ENCODE measurements around the gene TMEM119.

DNA sequence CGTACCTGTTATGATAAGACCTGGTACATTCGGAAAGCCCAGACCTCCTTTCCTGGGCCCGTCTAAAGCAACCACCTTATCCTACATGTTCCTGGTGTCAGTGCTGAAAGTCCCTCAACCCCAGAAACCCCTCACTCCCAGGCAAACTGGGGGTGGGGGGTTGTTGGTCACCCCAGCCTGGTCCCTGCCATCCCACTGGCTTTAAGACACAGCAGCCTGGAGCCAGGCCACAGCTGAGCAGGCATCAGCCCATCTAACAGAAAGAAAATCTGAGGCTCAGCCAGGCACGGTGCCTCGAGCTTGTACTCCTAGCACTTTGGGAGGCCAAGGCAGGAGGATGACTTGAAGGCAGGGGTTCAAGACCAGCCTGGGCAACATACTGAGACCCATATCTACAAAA is 31.3 kb upstream of the TMEM119 start:
- TF ChIP-seq, protein P1, sequence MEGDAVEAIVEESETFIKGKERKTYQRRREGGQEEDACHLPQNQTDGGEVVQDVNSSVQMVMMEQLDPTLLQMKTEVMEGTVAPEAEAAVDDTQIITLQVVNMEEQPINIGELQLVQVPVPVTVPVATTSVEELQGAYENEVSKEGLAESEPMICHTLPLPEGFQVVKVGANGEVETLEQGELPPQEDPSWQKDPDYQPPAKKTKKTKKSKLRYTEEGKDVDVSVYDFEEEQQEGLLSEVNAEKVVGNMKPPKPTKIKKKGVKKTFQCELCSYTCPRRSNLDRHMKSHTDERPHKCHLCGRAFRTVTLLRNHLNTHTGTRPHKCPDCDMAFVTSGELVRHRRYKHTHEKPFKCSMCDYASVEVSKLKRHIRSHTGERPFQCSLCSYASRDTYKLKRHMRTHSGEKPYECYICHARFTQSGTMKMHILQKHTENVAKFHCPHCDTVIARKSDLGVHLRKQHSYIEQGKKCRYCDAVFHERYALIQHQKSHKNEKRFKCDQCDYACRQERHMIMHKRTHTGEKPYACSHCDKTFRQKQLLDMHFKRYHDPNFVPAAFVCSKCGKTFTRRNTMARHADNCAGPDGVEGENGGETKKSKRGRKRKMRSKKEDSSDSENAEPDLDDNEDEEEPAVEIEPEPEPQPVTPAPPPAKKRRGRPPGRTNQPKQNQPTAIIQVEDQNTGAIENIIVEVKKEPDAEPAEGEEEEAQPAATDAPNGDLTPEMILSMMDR (IDR thresholded peaks at IDR 0.05), result no peak
- no peak for TF ChIP-seq POLR2A (IDR thresholded peaks at IDR 0.05)

Data from adrenal gland (tissue), 5 donors.